ENCODE results near the gene TBXT. TPM values are rescaled to one million over a fixed set of nuclear protein-coding genes. Genes with fewer than 3 reads are reported as not detected.

The TBXT gene
- total and polyA plus RNA-seq, 2 of the 8 experiments (the other 6 are each of a cell fraction or from before 2014, with no cell fraction given) = 0.18 to 0.24 TPM

DNA sequence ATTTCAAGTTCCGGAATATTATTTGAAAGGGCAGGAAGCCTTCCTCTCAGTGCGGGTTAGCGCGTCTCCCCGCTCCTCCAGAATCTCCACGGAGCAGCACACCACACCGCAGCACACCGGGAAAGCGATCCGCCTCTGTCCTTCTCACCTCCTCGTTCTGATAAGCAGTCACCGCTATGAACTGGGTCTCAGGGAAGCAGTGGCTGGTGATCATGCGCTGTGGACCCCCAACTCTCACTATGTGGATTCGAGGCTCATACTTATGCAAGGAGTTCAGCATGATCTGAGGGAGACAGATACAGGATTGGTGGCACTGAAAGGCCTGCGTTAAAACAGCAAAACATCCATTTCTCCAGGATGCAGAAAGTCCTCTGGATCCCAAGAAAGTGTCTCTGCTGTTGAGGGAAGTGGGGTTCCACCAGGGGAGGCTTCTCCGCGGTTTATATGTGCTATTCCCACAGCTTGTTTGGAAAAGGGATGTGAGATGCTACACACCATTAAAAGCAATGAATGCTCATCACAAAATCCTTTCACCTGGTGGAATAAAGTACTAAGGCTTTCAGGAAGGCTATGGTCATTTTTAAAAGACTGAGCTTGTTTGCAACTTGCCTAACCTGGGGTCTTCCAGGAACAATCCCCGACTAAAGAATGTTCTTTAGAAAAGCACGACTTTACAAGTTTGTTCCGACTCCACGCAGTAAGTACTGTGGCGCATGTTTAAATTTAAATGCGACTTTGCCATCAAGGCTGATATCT lies 1.9 kb downstream of the TBXT start:
- ChIA-PET CTCF (ENCODE audit: partially characterized antibody) (interaction anchor here (0.7 to 1.5 kb wide), 4 partner anchors 8 to 29 kb away, joined by 3 to 5 read pairs (median 4); no protein-coding TSS in a partner anchor), POLR2A (ENCODE audit: partially characterized antibody) (interaction anchor here (0.6 to 1.5 kb wide), 3 partner anchors 8 to 159 kb away, joined by 3 to 6 read pairs (median 4); no protein-coding TSS in a partner anchor)
- peak overlapping the region; percentile 94 to 98 for H3K4me2 ChIP-seq (ENCODE audit: insufficient read depth in 1 of 2, low read depth in 2 of 2, low read length in 2 of 2)
- H3K4me1 ChIP-seq (replicated peaks in 1 of 4; ENCODE audit: control insufficient read depth in 3 of 4, insufficient read depth in 4 of 4, low read length in 3 of 4) = peaks cover 4 to 40% (median 16%) of the 10 kb centered on the region in 4 experiments
- no peak overlapping the region for H4K91ac ChIP-seq (replicated peaks; ENCODE audit: insufficient read length, low read length)
- H3K4ac ChIP-seq (replicated peaks; ENCODE audit: insufficient read length, low read depth, low read length) = no peak overlapping the region
- H2BK20ac ChIP-seq (ENCODE audit: low read length) = no peak overlapping the region
- TF ChIP-seq RNF2 (IDR thresholded peaks at IDR 0.05; ENCODE audit: borderline replicate concordance, low read depth, low read length, missing control alignments, poor library complexity, severe bottlenecking) (peak; percentile 85), EZH2 (IDR thresholded peaks at IDR 0.05; ENCODE audit: low read depth, low read length, severe bottlenecking) (peak; percentile 82), YY1 (IDR thresholded peaks at IDR 0.05; ENCODE audit: low read depth, low read length) (no peak), SIRT6 (IDR thresholded peaks at IDR 0.05; ENCODE audit: low read length) (no peak)
- H2BK5ac ChIP-seq (ENCODE audit: low read depth, low read length) = no peak overlapping the region
- H3K27ac ChIP-seq (ENCODE audit: low read depth, low read length) = no peak overlapping the region
- H4K5ac ChIP-seq (ENCODE audit: insufficient read length, low read depth, low read length) = no peak overlapping the region
- peaks cover 13% of the 10 kb centered on the region; the same call in 1 of the 2 replicates for H3K23me2 ChIP-seq (ENCODE audit: low read depth, low read length)
- no peak overlapping the region for H3K9ac ChIP-seq (replicated peaks in 1 of 4; ENCODE audit: extremely low read depth in 1 of 4, low read depth in 3 of 4, low read length in 3 of 4)
- H2BK120ac ChIP-seq (replicated peaks; ENCODE audit: low read depth, low read length) = no peak overlapping the region
- H3K27me3 ChIP-seq (replicated peaks in 1 of 4; ENCODE audit: control insufficient read depth in 3 of 4, extremely low read depth in 1 of 4, insufficient read depth in 3 of 4, low read length in 3 of 4) = peaks cover 61 to 87% (median 81%) of the 10 kb centered on the region in 4 experiments
- no peak overlapping the region for H2AK5ac ChIP-seq (ENCODE audit: low read depth, low read length)
- H3K79me1 ChIP-seq (ENCODE audit: low read depth, low read length) = no peaks in the 10 kb centered on the region
- no peak overlapping the region for H2BK15ac ChIP-seq (ENCODE audit: low read length)
- H3K14ac ChIP-seq (ENCODE audit: insufficient read length) = no peak overlapping the region
- H3K4me3 ChIP-seq (ENCODE audit: extremely low read depth in 1 of 4, insufficient read depth in 2 of 4, low read depth in 3 of 4, low read length in 4 of 4) = peak overlapping the region; percentile 30 to 69 (median 52); a peak in 7 of 8 replicates
- no peak overlapping the region for H3K23ac ChIP-seq (ENCODE audit: insufficient read length)
- no peak overlapping the region; the same call in 1 of the 2 replicates for H3K18ac ChIP-seq (ENCODE audit: extremely low read depth, low read length)
- H3K9me3 ChIP-seq (ENCODE audit: insufficient read depth in 2 of 2, low read depth in 1 of 2, low read length in 1 of 2) = no peaks in the 10 kb centered on the region
- H4K20me1 ChIP-seq (replicated peaks in 1 of 2; ENCODE audit: control insufficient read depth in 1 of 2, insufficient read depth in 2 of 2, low read length in 2 of 2) = peaks cover 2 to 3% of the 10 kb centered on the region in 2 experiments
- no peaks in the 10 kb centered on the region for H3K36me3 ChIP-seq (ENCODE audit: control insufficient read depth in 2 of 4, insufficient read depth in 4 of 4, low read length in 3 of 4)
- H3K56ac ChIP-seq (replicated peaks; ENCODE audit: insufficient read length, low read depth, low read length) = no peak overlapping the region
- H2AFZ ChIP-seq (ENCODE audit: low read length) = no peak overlapping the region
- DNase-seq (ENCODE audit: low read depth in 1 of 2, low spot score in 2 of 2) (no peak), FAIRE-seq (no peak)
- H4K8ac ChIP-seq (ENCODE audit: extremely low read depth, insufficient read depth, low read length) = no peak overlapping the region
- WGBS, 2 experiments (ENCODE audit: extremely low coverage in 1 of 2, insufficient coverage in 1 of 2, insufficient read length in 1 of 2, insufficient replicate concordance in 2 of 2, low coverage in 1 of 2, low lambda C conversion rate in 2 of 2, missing lambda C conversion rate in 1 of 2) = 8% methylated on average over 22 of the region's 23 CpGs; no CpG with 5 or more reads in 1 of the 2 experiments
- H3K79me2 ChIP-seq (ENCODE audit: control insufficient read depth in 1 of 2, insufficient read depth in 2 of 2, low read length in 2 of 2) = no peaks in the 10 kb centered on the region
- H2BK12ac ChIP-seq (ENCODE audit: low read depth, low read length) = no peak overlapping the region; the same call in 1 of the 2 replicates

All from H1 (cell line).